PC-9 (cell line): ENCODE results near the gene OR7G3. TPM values are rescaled to one million over a fixed set of nuclear protein-coding genes. Genes with fewer than 3 reads are reported as not detected.
A peak's percentile ranks its signal among the peaks of the same experiment; 100 is the strongest.

Source experiments
- BruUV-seq: library from RNA; stranded (reverse); fragments of 400-500 nt; replicated peaks from 2 replicates; lab custom pipeline; 2021; lab: Mats Ljungman, UMichigan
- CTCF ChIA-PET: fragments of 300-600 bp; sonication (Branson Sonifier 250); formaldehyde crosslinking; loops from one replicate; lab custom pipeline; 2022; ENCODE audit warnings: antibody characterized with exemption; lab: Charles Lee
- POLR2A ChIA-PET: fragments of 300-600 bp; sonication (Branson Sonifier 250); formaldehyde crosslinking; loops from one replicate; lab custom pipeline; 2022; ENCODE audit warnings: antibody characterized with exemption; ENCODE audit not compliant: unreplicated experiment; lab: Charles Lee
- DNase-seq, 2 experiments: peaks; one replicate each; pipeline versions ENCODE4 v3.0.0 to v3.0.0-alpha.2; 2015 to 2022; ENCODE audit warnings: mixed read lengths in 1 of 2
- H2AFZ ChIP-seq: fragments of 200-600 bp; sonication (generic); 2 replicates; pipeline ENCODE4 v1.8.1; 2017; ENCODE audit warnings: antibody characterized with exemption
- H3F3A ChIP-seq: fragments of 200-600 bp; sonication (generic); 2 replicates; pipeline ENCODE4 v1.8.1; 2017; ENCODE audit warnings: antibody characterized with exemption, mild to moderate bottlenecking, low read depth; ENCODE audit not compliant: insufficient read depth
- H3K27ac ChIP-seq: fragments of 200-600 bp; sonication (generic); 2 replicates; pipeline ENCODE4 v1.6.1; 2016; ENCODE audit warnings: mixed run types
- H3K27me3 ChIP-seq: fragments of 200-600 bp; sonication (generic); 2 replicates; pipeline ENCODE4 v1.6.1; 2016; ENCODE audit warnings: low read depth, mixed run types; ENCODE audit not compliant: insufficient read depth
- H3K36me3 ChIP-seq: fragments of 200-600 bp; sonication (generic); 2 replicates; pipeline ENCODE4 v1.6.1; 2016; ENCODE audit warnings: low read depth, mixed run types
- H3K4me1 ChIP-seq: fragments of 200-600 bp; sonication (generic); replicated peaks from 2 replicates; pipeline ENCODE4 v1.6.1; 2016; ENCODE audit warnings: mixed run types; ENCODE audit not compliant: insufficient read depth
- H3K4me2 ChIP-seq: fragments of 200-600 bp; sonication (generic); 2 replicates; pipeline ENCODE4 v1.6.1; 2017; ENCODE audit warnings: mixed run types
- H3K4me3 ChIP-seq: fragments of 200-600 bp; sonication (generic); 2 replicates; pipeline ENCODE4 v1.6.1; 2016; ENCODE audit warnings: mixed run types
- H3K79me2 ChIP-seq: fragments of 200-600 bp; sonication (generic); 2 replicates; pipeline ENCODE4 v1.6.1; 2017; ENCODE audit warnings: low read depth, mixed run types
- H3K9me2 ChIP-seq: fragments of 200-600 bp; sonication (generic); 2 replicates; pipeline ENCODE4 v1.8.1; 2017; ENCODE audit warnings: mild to moderate bottlenecking; ENCODE audit not compliant: insufficient read depth
- H3K9me3 ChIP-seq: fragments of 200-600 bp; sonication (generic); 2 replicates; pipeline ENCODE4 v1.8.1; 2016; ENCODE audit warnings: low read depth; ENCODE audit not compliant: insufficient read depth
- H4K20me1 ChIP-seq: fragments of 200-600 bp; sonication (generic); 2 replicates; pipeline ENCODE4 v1.8.1; 2017; ENCODE audit not compliant: insufficient read depth
- EZH2 ChIP-seq: fragments of 200-600 bp; sonication (generic); IDR thresholded peaks from 2 replicates; pipeline ENCODE4 v1.8.0; 2017; ENCODE audit warnings: antibody characterized with exemption, low read depth
- intact Hi-C: fragments of 100-400 bp; cut with micrococcal nuclease; formaldehyde crosslinking; loops from one replicate; pipeline ENCODE4 v1.10.0; 2022; ENCODE audit not compliant: unreplicated experiment
- total RNA-seq: library from RNA; stranded (reverse); gene quantifications from 2 replicates; pipeline ENCODE4 v1.2.3, GENCODE V29; 2021
- TF ChIP-seq, protein P1 (sequence below): fragments of 200-600 bp; sonication (generic); conservative IDR thresholded peaks from 2 replicates; pipeline ENCODE4 v1.6.1; 2017; ENCODE audit warnings: mixed run types, antibody characterized with exemption, mild to moderate bottlenecking, moderate library complexity

Gene OR7G3
- total RNA-seq, 1 experiment from 2014 or later, result not detected

DNA sequence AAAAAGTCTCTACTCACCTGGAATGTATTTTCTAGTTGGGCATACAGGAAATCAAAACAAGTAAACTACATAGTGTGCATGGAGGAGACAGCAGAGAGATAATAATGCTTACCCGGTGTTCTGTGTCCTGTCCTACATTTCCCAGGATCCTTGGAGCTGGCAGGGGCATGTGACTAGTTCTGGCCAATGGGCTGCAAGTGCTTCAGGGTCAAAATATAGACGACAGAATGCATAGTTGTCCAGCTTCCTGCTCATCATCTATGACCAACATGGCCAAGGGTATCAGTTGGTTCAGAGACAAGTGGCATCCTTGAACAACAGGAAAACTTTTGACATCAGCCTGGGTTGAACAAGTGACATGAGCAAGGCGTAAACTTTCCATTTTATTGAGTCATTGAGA lies 21.9 kb upstream of the OR7G3 start:
- no peak overlapping the region for H3K4me3 ChIP-seq
- POLR2A ChIA-PET, result no interaction called here
- peaks cover 88% of the 10 kb centered on the region for H3K36me3 ChIP-seq
- H3K27me3 ChIP-seq, result no peaks in the 10 kb centered on the region
- peaks cover 99% of the 10 kb centered on the region for H3K79me2 ChIP-seq
- H3K4me1 ChIP-seq, result no peaks in the 10 kb centered on the region; the same call in none of the 2 replicates
- BruUV-seq, result no TSS peak
- no peak overlapping the region for H2AFZ ChIP-seq
- peaks cover 2% of the 10 kb centered on the region for H4K20me1 ChIP-seq
- H3K9me3 ChIP-seq, result peaks cover 75% of the 10 kb centered on the region
- no peak overlapping the region for H3K4me2 ChIP-seq
- intact Hi-C loops, result no loop called here
- H3F3A ChIP-seq, result peaks cover 7% of the 10 kb centered on the region
- TF ChIP-seq, protein P1, sequence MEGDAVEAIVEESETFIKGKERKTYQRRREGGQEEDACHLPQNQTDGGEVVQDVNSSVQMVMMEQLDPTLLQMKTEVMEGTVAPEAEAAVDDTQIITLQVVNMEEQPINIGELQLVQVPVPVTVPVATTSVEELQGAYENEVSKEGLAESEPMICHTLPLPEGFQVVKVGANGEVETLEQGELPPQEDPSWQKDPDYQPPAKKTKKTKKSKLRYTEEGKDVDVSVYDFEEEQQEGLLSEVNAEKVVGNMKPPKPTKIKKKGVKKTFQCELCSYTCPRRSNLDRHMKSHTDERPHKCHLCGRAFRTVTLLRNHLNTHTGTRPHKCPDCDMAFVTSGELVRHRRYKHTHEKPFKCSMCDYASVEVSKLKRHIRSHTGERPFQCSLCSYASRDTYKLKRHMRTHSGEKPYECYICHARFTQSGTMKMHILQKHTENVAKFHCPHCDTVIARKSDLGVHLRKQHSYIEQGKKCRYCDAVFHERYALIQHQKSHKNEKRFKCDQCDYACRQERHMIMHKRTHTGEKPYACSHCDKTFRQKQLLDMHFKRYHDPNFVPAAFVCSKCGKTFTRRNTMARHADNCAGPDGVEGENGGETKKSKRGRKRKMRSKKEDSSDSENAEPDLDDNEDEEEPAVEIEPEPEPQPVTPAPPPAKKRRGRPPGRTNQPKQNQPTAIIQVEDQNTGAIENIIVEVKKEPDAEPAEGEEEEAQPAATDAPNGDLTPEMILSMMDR, result no peak
- no peak for TF ChIP-seq EZH2
- H3K9me2 ChIP-seq, result no peaks in the 10 kb centered on the region
- CTCF ChIA-PET, result no interaction called here
- no peak for DNase-seq
- no peak overlapping the region for H3K27ac ChIP-seq

DNA sequence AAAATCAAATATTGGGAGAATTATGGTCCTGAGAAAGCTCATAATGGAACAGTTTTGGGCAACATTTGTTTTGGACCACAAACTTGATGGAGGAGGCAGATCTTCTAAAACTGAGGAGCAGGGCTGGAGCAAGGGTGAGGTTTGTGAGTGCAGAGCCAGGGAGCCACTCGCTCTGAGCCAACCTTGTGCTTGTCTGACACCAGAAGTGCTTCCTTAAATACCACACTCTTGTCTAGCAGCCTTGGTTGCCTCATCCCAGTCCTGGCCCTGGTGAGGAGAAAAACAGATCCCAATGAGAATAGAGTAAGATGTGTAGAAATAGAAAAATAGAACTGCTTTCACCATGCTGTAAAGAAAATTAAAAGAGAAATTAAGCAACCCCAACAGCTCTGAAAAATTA lies 20.1 kb upstream of the OR7G3 start:
- Histone ChIP-seq H3K9me2 (no peaks in the 10 kb centered on the region), H3K27me3 (no peaks in the 10 kb centered on the region), H3F3A (peaks cover 7% of the 10 kb centered on the region), H4K20me1 (peaks cover 2% of the 10 kb centered on the region; the same call in 1 of the 2 replicates), H3K4me1 (peaks cover under 1% of the 10 kb centered on the region), H3K79me2 (peaks cover 99% of the 10 kb centered on the region), H2AFZ (no peak overlapping the region), H3K4me2 (no peak overlapping the region), H3K36me3 (peaks cover 88% of the 10 kb centered on the region), H3K4me3 (no peak overlapping the region), H3K27ac (no peak overlapping the region), H3K9me3 (peaks cover 75% of the 10 kb centered on the region)
- no TSS peak for BruUV-seq
- ChIA-PET CTCF (no interaction called here), POLR2A (no interaction called here)
- no peak for TF ChIP-seq EZH2
- TF ChIP-seq, protein P1, result no peak
- intact Hi-C loops, result no loop called here
- DNase-seq, result no peak

GRCh38 chr19:9144920-9145319 lies 18.2 kb upstream of the OR7G3 start:
- BruUV-seq, result no TSS peak
- Histone ChIP-seq H2AFZ (no peak overlapping the region), H3K9me3 (peaks cover 66% of the 10 kb centered on the region), H3K4me3 (peak overlapping the region; percentile 15; the same call in 1 of the 2 replicates), H3K9me2 (no peaks in the 10 kb centered on the region), H3K27ac (no peak overlapping the region), H3K36me3 (peaks cover 80% of the 10 kb centered on the region), H4K20me1 (no peaks in the 10 kb centered on the region), H3F3A (peaks cover 7% of the 10 kb centered on the region), H3K4me1 (peaks cover 10% of the 10 kb centered on the region), H3K4me2 (no peak overlapping the region), H3K27me3 (no peaks in the 10 kb centered on the region), H3K79me2 (peaks cover 96% of the 10 kb centered on the region)
- DNase-seq, result no peak
- POLR2A ChIA-PET, result no interaction called here
- no peak for TF ChIP-seq EZH2
- TF ChIP-seq, protein P1, result no peak
- CTCF ChIA-PET, result no interaction called here
- intact Hi-C loops, result no loop called here
